Naive thymus-derived CD4-positive, alpha-beta T cell (primary cell): ENCODE results near the gene INPP5A. TPM values are rescaled to one million over a fixed set of nuclear protein-coding genes. Genes with fewer than 3 reads are reported as not detected.

Experiments
- ATAC-seq: fragments of 150-1000 bp; cut with Tn5 transposase; 2 replicates; pipeline ENCODE4 v1.10.0; 2021; ENCODE audit warnings: mild to moderate bottlenecking, moderate library complexity
- CTCF ChIA-PET: fragments of 350-600 bp; sonication (Branson Sonifier 250); formaldehyde crosslinking; loops from one replicate; lab custom pipeline; 2021; ENCODE audit warnings: antibody characterized with exemption; lab: Charles Lee
- POLR2A ChIA-PET: fragments of 350-600 bp; sonication (Branson Sonifier 250); formaldehyde crosslinking; loops from one replicate; lab custom pipeline; 2021; ENCODE audit warnings: antibody characterized with exemption, inconsistent platforms; lab: Charles Lee
- DNase-seq, 9 donors: peaks; one replicate each; pipeline versions ENCODE4 v3.0.0 to v3.0.0-alpha.2; 2020 to 2022; ENCODE audit warnings: mixed read lengths in 1 of 9
- H3K27ac ChIP-seq: one replicate; pipeline ENCODE4 v1.7.0; 2013; ENCODE audit warnings: mild to moderate bottlenecking, low read depth, low read length, moderate library complexity
- H3K27me3 ChIP-seq, 2 donors: one replicate each; pipeline ENCODE4 v1.7.0; 2013; ENCODE audit warnings: low read length in 2 of 2, mild to moderate bottlenecking in 2 of 2, moderate library complexity in 2 of 2; ENCODE audit not compliant: control insufficient read depth in 2 of 2, insufficient read depth in 2 of 2
- H3K36me3 ChIP-seq, 3 experiments: 1 replicate in 2 of 3; 2 replicates in 1 of 3; pipeline ENCODE4 v1.7.0; 2013; ENCODE audit warnings: low read length in 3 of 3, mild to moderate bottlenecking in 3 of 3, moderate library complexity in 1 of 3; ENCODE audit not compliant: insufficient read depth in 3 of 3, control insufficient read depth in 2 of 3
- H3K4me1 ChIP-seq, 2 donors: one replicate each; pipeline ENCODE4 v1.7.0; 2013; ENCODE audit warnings: low read length in 2 of 2, mild to moderate bottlenecking in 2 of 2, moderate library complexity in 1 of 2; ENCODE audit not compliant: control insufficient read depth in 2 of 2, insufficient read depth in 2 of 2
- H3K4me3 ChIP-seq: 2 replicates; pipeline ENCODE4 v1.7.0; 2013; ENCODE audit warnings: mild to moderate bottlenecking, low read length
- H3K9me3 ChIP-seq, 3 experiments: 1 replicate in 2 of 3; 2 replicates in 1 of 3; pipeline ENCODE4 v1.7.0; 2013; ENCODE audit warnings: low read length in 3 of 3; ENCODE audit not compliant: control insufficient read depth in 2 of 3
- H3K27ac Mint-ChIP-seq, 9 donors: one replicate each; pipeline ENCODE4 v1.8.0; 2020 to 2022; ENCODE audit warnings: mixed read lengths in 9 of 9, mild to moderate bottlenecking in 8 of 9, moderate library complexity in 5 of 9, inconsistent platforms in 2 of 9
- H3K27me3 Mint-ChIP-seq, 5 donors: one replicate each; pipeline ENCODE4 v1.8.0; 2021 to 2022; ENCODE audit warnings: mixed read lengths in 5 of 5, mild to moderate bottlenecking in 1 of 5
- H3K36me3 Mint-ChIP-seq, 5 donors: one replicate each; pipeline ENCODE4 v1.8.0; 2020 to 2022; ENCODE audit warnings: mixed read lengths in 5 of 5, mild to moderate bottlenecking in 3 of 5, inconsistent platforms in 1 of 5
- H3K4me1 Mint-ChIP-seq, 7 donors: one replicate each; pipeline ENCODE4 v1.8.0; 2020 to 2022; ENCODE audit warnings: mixed read lengths in 7 of 7, mild to moderate bottlenecking in 3 of 7, inconsistent platforms in 1 of 7
- H3K4me3 Mint-ChIP-seq, 10 donors: one replicate each; pipeline ENCODE4 v1.8.0; 2020 to 2022; ENCODE audit warnings: mild to moderate bottlenecking in 10 of 10, mixed read lengths in 10 of 10, moderate library complexity in 6 of 10, inconsistent platforms in 2 of 10
- H3K9me3 Mint-ChIP-seq, 11 donors: one replicate each; pipeline ENCODE4 v1.8.0; 2020 to 2022; ENCODE audit warnings: mixed read lengths in 11 of 11, mild to moderate bottlenecking in 4 of 11, inconsistent platforms in 1 of 11, moderate library complexity in 1 of 11
- intact Hi-C, 2 donors: fragments of 100-400 bp; cut with micrococcal nuclease; formaldehyde crosslinking; loops; one replicate each; pipeline ENCODE4 v1.15.1; 2023
- polyA plus RNA-seq, 2 donors: library from polyadenylated mRNA; unstranded; fragments of 300-500 nt; fragmentation: Illumina TruSeq; gene quantifications; one replicate each; pipeline ENCODE4 v1.2.3, GENCODE V29; 2021
- total RNA-seq, 6 experiments: library from RNA in 5 of 6; stranded (reverse) in 5 of 6; gene quantifications; 1 replicate in 5 of 6; 2 replicates in 1 of 6; pipeline ENCODE4 v1.2.3 and lab custom pipeline; 2021 to 2026

The INPP5A gene
- total and polyA plus RNA-seq, 7 experiments from 2014 or later, result 0.97 to 30.7 (median 25.0) TPM

DNA sequence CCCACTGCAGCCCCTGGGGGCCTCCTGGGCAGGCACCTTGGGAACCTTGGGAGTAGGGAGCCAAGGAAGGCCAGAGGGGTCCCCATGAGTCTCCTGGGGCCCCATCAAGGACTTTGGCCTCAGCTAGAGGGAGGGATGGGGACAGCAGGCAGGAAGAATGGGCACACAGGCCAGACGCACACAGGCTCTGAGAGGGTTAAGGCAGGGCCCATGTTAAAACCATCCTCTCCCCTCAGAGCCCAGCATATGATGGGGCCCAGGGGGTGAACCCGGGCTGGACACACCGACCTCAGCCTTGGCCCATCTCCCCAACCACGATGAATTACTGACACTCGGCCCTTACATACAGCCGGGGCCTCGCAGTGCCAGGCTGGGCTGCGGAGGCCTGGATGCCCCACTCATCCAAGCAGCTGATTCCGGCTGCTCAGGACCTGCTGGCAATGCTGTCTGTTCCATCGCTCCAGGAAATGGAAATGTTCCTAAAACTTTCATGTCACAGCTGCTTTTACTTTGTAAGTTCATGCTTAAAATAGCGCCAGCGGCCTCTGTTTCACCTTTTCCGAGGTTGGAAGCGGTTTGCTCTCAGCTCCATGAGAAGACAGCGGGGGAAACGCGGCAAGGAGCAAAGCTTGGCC lies 17.3 kb upstream of the INPP5A start:
- no peaks in the 10 kb centered on the region for H3K9me3 ChIP-seq
- Mint-ChIP-seq H3K27me3 (peaks cover 0 to 11% (median 2%) of the 10 kb centered on the region in 5 donors), H3K9me3 (peaks cover 0 to 2% (median 0%) of the 10 kb centered on the region in 11 donors), H3K4me3 (no peak overlapping the region), H3K4me1 (peaks cover 0 to 3% (median 0%) of the 10 kb centered on the region in 7 donors), H3K27ac (no peak overlapping the region), H3K36me3 (no peaks in the 10 kb centered on the region)
- no peaks in the 10 kb centered on the region for H3K4me1 ChIP-seq
- POLR2A ChIA-PET, result no interaction called here
- ATAC-seq (no peak), DNase-seq (no peak)
- no peaks in the 10 kb centered on the region for H3K36me3 ChIP-seq
- intact Hi-C loops, result no loop called here
- CTCF ChIA-PET, result no interaction called here
- H3K27ac ChIP-seq, result no peak overlapping the region
- no peak overlapping the region for H3K4me3 ChIP-seq
- H3K27me3 ChIP-seq, result no peaks in the 10 kb centered on the region

DNA sequence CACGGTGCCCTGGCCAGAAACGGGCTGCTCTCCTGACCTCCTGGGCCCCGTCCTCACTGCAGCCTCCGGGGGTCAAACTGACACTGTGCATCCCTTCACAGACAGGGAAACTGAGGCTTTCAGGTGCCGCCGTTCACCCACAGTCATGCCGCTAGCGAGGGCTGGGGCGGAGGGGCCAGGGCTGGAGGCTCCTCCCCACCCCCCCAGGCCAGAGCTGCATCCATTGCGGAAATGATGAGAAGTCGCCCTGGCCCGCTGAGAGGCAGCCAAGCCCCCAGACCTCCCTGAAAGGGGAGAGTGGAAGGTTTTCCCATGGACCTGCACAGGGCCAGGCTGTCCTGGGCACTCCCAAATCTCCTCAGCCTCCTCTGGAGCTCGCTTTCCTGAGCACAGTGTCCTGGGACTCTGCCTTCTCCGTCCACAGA lies 16.5 kb upstream of the INPP5A start:
- Mint-ChIP-seq H3K4me1 (peaks cover 0 to 3% (median 0%) of the 10 kb centered on the region in 7 donors), H3K4me3 (no peak overlapping the region), H3K36me3 (no peaks in the 10 kb centered on the region), H3K9me3 (peaks cover 0 to 8% (median 0%) of the 10 kb centered on the region in 11 donors), H3K27ac (no peak overlapping the region), H3K27me3 (peaks cover 0 to 16% (median 6%) of the 10 kb centered on the region in 5 donors)
- no peak for ATAC-seq
- no peaks in the 10 kb centered on the region for H3K9me3 ChIP-seq
- H3K36me3 ChIP-seq, result no peaks in the 10 kb centered on the region
- intact Hi-C loops, result no loop called here
- DNase-seq, result no peak
- ChIA-PET CTCF (no interaction called here), POLR2A (no interaction called here)
- no peak overlapping the region for H3K4me3 ChIP-seq
- no peak overlapping the region for H3K27ac ChIP-seq
- no peaks in the 10 kb centered on the region for H3K27me3 ChIP-seq
- no peaks in the 10 kb centered on the region for H3K4me1 ChIP-seq

DNA sequence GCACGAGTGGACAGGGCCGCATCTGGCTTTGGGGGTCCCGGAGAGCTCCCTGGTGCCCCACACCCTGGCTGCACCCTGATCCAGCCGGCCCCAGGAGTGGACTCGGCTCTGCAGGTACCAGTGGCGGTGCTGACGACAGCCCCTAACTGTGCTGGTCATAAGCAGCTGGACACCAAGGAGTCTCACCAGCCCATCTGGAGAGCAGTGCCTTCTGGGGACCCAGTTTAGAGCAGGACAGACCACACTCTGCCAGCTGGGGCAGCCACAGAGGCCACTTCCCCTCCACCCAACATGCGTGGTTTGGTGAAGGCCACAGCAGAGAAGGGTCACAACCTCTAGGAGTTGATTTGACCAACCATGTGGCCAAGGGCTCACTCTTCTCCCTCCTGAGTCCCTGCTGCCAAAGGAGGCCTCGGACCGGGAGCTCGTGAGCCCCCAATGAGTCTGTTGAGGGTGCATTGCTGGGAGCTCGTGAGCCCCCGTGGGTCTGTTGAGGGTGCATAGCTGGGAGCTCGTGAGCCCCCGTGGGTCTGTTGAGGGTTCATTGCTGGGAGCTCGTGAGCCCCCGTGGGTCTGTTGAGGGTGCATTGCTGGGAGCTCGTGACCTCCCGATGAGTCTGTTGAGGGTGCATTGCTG lies 16.0 kb upstream of the INPP5A start:
- H3K4me1 ChIP-seq, result no peaks in the 10 kb centered on the region
- intact Hi-C loops, result no loop called here
- H3K4me1 Mint-ChIP-seq, result peaks cover 0 to 3% (median 0%) of the 10 kb centered on the region in 7 donors
- no peak for ATAC-seq
- no peaks in the 10 kb centered on the region for H3K36me3 Mint-ChIP-seq
- no peak overlapping the region for H3K27ac Mint-ChIP-seq
- H3K27me3 ChIP-seq, result no peaks in the 10 kb centered on the region
- H3K36me3 ChIP-seq, result no peaks in the 10 kb centered on the region
- H3K9me3 ChIP-seq, result no peaks in the 10 kb centered on the region
- H3K27ac ChIP-seq, result no peak overlapping the region
- H3K27me3 Mint-ChIP-seq, result peaks cover 0 to 16% (median 7%) of the 10 kb centered on the region in 5 donors
- no peak overlapping the region for H3K4me3 Mint-ChIP-seq
- no peak for DNase-seq
- ChIA-PET CTCF (interaction anchor here (0.6 kb wide), 1 partner anchor 8 kb away, joined by 3 read pairs; no protein-coding TSS in a partner anchor), POLR2A (no interaction called here)
- H3K4me3 ChIP-seq, result no peak overlapping the region
- peaks cover 0 to 8% (median 0%) of the 10 kb centered on the region in 11 donors for H3K9me3 Mint-ChIP-seq

DNA sequence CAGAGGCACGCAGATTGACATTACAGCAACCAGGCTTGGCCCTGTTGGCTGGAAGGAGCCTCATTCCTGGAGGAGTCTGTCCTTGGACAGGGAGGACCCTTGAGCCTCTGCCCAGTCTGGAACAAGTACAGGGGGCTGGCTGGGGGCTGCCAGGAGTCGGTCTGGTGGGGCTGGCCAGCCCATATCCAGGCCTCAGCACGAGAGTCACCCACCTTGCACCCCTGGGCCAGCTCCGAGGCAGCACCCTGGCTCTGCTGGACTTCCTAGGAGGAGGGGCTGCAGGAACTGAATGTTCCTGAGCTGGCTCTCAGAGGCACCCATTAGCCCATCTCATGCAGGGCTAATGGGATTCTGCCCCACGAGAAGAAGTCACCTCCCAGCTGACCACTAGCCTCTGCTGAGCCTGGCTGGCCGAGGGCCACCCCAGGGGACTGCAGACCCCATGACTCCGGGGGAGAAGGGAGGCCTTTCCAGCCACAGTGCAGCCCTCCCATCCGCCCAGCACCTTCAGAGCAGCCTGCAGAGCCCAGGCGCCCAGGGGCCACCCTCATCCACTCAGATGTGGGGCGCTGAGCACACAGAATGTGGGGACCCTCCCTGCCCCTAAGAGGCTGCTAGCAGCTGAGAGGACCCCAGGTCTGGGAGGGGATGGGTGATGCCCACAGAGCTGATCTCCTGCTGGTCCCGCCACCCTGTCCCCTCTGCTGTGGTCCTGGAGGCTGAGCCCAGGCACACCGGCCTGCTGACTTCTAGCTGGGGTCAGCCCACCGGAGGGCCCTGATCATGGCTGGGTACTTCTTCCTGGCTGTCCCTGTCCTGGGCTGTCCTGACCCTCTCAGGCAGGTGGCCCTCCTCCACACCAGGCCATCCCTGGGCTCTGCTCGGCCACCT lies 14.8 kb upstream of the INPP5A start:
- intact Hi-C loops, result no loop called here
- Mint-ChIP-seq H3K36me3 (no peaks in the 10 kb centered on the region), H3K27ac (no peak overlapping the region), H3K4me3 (no peak overlapping the region), H3K9me3 (peaks cover 0 to 11% (median 0%) of the 10 kb centered on the region in 11 donors), H3K4me1 (peaks cover 0 to 3% (median 0%) of the 10 kb centered on the region in 7 donors), H3K27me3 (peaks cover 0 to 16% (median 8%) of the 10 kb centered on the region in 5 donors)
- Histone ChIP-seq H3K36me3 (no peaks in the 10 kb centered on the region), H3K9me3 (no peaks in the 10 kb centered on the region), H3K4me1 (no peaks in the 10 kb centered on the region), H3K4me3 (no peak overlapping the region), H3K27ac (no peak overlapping the region), H3K27me3 (no peaks in the 10 kb centered on the region)
- POLR2A ChIA-PET, result interaction anchor here (0.6 kb wide), 1 partner anchor 191 kb away, joined by 3 read pairs; the partner anchor contains the start of gene LRRC27
- CTCF ChIA-PET, result no interaction called here
- no peak for ATAC-seq
- DNase-seq, result no peak

DNA sequence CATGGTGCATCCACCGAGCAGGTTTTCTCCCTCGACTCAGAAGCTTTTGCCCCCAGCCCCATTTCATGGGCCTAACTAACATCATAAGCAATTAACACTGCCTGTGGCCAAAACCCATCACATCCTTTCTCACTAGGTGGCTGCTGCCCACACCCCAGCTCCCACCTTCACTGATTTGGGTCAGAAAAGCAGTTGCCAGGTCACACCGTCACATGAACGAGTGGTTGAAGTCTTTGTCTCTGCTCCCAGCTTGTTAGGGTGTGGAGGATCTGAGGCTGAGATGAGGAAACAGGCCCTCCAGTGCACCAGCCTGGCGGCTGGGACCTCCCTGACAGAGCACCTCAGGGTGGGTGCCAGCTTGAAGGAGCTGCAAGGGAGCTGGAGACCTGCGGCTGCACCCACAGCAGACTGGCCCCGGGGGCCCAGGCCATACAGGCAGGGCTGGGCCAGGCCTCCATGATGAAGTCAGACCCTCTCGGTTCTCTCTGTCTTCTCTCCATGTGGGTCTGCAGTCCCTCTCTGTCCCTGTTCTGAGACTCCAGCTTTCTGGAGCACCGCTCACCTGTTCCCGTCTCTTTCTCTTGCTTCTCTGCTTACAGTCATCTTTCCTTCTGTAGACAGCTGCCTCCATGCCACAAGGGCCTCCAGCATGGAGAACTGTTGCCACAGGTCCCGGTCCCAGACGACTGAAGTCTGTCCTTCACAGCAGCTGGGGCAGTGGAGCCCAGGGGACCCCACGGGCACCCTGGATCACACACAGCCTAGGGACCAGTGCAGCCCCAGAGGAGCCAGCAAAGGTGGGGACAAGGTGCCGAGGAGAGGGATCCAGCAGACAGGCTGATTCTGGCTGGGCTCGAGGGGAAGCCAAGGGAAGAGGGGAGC lies 13.8 kb upstream of the INPP5A start:
- Mint-ChIP-seq H3K27me3 (peaks cover 3 to 22% (median 8%) of the 10 kb centered on the region in 5 donors), H3K27ac (no peak overlapping the region), H3K36me3 (no peaks in the 10 kb centered on the region), H3K9me3 (peaks cover 0 to 18% (median 3%) of the 10 kb centered on the region in 11 donors), H3K4me3 (no peak overlapping the region), H3K4me1 (peaks cover 0 to 2% (median 0%) of the 10 kb centered on the region in 7 donors)
- no peaks in the 10 kb centered on the region for H3K27me3 ChIP-seq
- H3K4me1 ChIP-seq, result no peaks in the 10 kb centered on the region
- CTCF ChIA-PET, result interaction anchor here (1.3 kb wide), 1 partner anchor 27 kb away, joined by 3 read pairs; no protein-coding TSS in a partner anchor
- no peak overlapping the region for H3K27ac ChIP-seq
- no peak overlapping the region for H3K4me3 ChIP-seq
- H3K9me3 ChIP-seq, result no peaks in the 10 kb centered on the region
- DNase-seq, result no peak
- POLR2A ChIA-PET, result no interaction called here
- intact Hi-C loops, result no loop called here
- ATAC-seq, result no peak
- H3K36me3 ChIP-seq, result no peaks in the 10 kb centered on the region
